COLO668 (cell line): ENCODE measurements around the gene TAC3.
"Not testable (repeated sequence)": the region's sequence is repeated elsewhere in the genome, so short reads cannot be mapped to it uniquely, and the experiment has no call there.

Experiments used
- DNase-seq: peaks from one replicate; lab custom pipeline; 2025; ENCODE audit not compliant: unreplicated experiment; lab: John Stamatoyannopoulos, UW

Gene TAC3

DNA sequence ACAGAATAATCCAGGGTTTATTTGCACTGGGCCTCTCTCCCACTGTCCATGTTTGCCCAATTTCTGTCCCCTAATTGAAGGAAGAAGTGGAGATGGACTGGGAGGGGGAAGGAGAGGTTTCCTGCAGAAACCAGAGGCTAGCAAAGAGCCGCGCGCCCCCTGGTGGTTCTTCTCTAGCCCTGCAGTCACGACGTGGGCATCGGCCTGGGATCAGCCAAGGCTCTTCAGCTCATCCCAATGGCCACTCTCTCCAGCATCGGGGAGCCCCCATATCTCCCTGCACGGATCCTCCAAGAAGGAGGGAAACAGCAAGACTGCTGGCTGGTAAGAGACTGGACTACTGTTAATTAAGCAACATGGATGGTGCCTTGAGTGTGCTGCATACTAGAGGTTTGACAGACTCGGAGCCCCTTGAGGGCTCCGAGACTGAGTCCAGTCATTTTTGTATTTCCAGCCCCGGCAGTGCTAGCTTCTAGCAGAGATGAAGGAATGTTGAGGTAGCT lies 28.7 kb downstream of the TAC3 start:
- DNase-seq = peak; percentile 62

DNA sequence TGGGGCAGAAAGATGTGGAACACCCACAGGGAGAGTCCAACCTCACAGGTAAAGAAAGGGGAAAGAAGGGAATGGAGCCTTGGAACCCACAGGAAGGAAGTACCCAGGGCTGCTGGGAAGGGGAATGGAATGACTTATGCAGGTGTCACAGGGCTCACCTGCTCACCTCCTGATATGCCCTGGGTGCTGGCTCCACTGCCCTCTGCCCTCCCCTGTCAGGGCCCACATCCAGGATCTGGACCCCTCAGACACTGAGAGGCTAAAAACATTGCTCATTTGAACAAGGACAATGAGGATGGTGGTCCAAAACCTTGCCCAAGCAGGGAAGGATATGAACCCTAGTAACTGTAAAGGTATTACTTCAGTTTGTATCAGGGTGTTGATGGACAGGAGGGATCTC lies 29.3 kb downstream of the TAC3 start:
- no peak for DNase-seq

DNA sequence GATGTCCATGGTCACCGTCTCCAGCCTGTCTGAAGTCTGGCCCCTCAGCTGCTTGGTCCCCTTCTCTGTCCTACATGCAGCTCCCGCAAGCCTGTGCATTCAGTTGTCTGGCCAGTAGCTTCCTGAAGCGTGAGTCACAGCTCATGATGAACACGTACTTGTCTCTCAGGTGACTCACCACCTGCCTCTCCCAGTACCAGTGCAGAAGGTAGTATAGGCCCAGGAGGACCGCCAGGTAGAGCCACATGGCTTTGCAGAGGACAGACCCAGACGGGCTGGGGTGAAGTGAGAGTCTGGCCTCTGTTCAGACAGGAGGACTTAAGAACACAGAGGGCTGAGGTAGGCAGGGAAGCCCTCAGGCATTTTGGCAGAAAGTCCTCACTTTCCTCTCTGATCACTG lies 30.6 kb downstream of the TAC3 start:
- DNase-seq = peak; percentile 41

DNA sequence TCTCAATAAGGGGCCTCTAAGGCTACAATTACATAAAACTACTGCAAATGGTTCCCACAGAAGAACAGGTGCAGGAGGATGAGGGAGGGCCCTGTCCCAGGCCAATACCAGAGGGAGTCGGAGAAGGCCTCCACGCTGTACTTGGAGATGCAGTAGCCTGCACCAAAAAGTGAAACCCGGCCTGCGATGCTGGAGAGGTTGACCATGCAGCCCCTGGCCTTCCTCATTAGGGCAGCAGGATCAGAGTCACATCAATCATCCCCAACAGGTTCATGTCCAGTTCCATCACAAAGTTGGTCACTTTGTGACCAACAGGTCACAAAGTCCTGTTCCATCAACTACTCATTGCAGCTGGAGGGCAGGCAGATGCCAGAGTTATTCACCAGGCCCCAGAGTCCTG lies 32.9 kb downstream of the TAC3 start:
- DNase-seq = no peak

DNA sequence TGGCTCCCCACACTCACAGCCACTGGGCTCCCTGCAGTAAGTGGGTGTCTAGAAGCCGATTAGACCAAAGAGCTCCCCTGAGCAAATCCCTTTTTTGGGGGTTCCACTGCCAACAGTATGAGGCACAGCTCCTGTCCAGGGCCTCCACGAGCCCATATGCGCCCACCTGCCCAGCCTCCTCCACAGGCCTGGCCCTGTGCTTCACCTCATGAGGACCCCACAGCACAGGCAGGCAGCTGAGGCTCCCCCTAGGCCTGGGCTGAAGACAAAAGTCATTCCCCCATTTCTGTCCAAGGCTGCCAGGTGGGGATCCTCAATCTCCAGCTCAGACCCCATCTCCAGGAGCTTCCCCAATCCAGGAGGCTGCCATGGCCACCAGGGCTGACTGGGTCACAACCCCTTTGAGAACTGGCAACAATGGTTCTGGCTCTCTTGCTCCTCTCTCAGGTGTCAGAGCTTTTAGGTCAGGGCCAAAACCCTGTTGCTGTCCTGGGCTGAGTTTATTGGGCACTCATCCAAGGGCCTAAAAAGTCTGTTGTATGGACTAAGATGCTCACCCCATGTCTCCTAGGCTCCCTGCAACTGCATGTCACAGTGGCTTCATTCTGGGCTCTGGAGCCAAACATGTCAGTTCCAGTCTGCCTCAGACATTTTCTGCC lies 33.6 kb downstream of the TAC3 start:
- DNase-seq = not testable (repeated sequence)

DNA sequence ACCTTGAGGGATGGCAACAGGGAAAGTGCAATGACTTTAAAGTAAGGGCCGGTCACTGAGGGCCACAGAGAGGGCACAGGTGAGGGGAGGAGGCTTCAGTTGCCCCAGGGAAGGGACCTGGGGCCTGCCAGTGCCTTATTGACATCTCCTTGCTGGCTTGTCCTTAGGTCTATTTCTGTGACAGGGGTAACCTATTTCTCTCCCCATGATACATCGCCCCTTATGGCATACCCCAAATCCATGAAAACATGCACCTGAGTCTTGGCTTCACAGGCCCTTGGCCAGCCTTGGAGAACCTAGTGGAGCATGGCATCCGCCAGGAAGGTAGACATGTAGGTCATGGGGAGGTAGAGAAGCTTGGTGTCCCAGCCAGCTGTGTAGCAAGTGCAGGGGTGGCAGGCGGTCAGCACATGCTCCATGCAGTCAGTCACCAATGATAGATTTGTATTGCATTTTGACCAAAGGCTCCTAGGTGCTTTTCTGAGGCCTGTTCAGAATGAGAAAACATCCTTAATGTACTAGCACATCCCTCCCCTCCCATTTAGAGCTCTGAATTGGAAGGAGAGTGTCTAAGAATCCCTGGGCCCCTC lies 35.3 kb downstream of the TAC3 start:
- DNase-seq = no peak

DNA sequence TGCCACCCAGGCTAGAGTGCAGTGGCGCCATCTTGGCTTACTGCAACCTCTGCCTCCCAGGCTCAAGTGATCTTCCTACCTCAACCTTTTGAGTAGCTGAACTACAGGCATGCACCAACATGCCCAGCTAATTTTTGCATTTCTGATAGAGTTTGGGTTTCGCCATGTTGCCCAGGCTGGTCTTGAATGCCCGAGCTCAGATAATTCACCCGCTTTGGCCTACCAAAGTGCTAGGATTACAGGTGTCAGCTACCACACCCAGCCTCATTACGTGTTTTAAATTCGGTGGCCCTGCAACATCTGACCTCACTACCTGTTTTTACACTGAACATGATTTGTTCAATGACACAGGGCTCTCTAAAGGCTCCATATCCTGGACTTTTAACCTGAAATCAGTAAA lies 36.1 kb downstream of the TAC3 start:
- no peak for DNase-seq

DNA sequence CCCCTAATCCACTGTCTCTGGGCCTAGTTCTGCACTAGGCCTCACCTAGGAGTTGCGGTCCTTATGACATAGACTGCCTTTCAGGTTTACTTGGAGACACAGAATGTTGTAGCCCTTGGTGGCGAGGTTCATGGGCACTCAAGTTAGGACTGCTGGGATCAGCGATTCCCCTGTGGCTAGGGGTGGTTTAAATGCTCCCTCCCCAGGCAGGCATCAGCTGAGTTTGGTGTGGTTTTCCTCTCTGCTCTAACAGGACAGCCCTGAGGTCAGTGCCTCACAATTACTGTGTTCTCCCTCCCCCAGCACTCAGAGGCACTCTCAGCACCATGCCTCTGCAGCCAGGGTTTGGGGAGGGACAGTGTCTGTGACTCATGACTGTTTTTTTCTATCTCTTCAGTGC lies 36.7 kb downstream of the TAC3 start:
- DNase-seq = no peak

DNA sequence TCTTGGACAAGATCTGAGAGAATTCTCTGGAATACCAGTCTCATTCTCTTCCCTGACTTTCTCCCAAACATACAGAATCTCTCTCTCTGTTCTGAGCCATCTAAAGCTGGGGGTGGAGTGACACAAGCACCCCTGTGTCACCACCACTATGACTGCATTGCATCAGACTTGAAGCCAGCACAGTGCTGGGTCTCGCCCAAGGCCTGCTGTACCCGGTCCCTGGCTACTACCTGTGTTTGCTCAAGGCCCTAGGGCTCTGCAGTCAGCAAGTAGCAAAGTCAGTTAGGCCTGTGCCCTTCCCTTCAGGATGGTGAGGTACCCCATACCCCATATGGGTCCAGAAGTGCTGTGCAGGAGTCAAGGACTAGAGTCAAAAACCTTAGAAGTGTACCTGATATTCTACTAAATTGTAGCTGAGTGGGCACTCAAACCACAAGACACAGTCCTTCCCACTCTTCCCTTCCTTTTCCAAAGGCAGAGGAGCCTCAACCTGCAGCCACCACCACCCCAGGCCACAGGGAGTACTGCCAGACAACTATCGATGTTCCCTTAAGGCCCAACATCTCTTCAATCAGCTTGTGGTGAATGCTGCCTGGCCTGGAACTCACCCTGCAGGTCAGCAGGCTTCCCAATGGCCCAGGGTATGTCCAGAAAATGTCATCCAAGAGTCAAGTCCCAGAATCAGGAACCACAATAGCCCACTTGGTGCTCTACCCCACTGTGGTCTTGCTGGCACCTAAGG lies 37.8 kb downstream of the TAC3 start:
- DNase-seq = no peak

DNA sequence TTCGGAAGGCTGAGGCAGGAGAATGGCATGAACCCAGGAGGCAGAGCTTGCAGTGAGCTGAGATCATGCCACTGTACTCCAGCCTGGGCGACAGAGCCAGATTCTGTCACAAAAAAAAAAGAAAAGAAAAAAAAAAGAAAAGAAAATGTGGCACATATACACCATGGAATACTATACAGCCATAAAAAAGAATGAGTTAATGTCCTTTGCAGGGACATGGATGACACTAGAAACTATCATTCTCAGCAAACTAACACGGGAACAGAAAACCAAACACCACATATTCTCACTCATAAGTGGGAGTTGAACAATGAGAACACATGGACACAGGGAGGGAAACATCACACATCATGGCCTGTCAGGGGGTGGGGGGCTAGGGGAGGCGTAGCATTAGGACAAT lies 39.0 kb downstream of the TAC3 start:
- DNase-seq = not testable (repeated sequence)

DNA sequence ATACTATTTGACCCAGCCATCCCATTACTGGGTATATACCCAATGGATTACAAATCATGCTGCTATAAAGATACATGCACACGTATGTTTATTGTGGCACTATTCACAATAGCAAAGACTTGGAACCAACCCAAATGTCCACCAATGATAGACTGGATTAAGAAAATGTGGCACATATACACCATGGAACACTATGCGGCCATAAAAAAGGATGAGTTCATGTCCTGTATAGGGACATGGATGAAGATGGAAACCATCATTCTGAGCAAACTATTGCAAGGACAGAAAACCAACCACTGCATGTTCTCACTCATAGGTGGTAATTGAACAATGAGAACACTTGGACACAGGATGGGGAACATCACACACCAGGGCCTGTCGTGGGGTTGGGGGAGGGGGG lies 42.1 kb downstream of the TAC3 start:
- not testable (repeated sequence) for DNase-seq

DNA sequence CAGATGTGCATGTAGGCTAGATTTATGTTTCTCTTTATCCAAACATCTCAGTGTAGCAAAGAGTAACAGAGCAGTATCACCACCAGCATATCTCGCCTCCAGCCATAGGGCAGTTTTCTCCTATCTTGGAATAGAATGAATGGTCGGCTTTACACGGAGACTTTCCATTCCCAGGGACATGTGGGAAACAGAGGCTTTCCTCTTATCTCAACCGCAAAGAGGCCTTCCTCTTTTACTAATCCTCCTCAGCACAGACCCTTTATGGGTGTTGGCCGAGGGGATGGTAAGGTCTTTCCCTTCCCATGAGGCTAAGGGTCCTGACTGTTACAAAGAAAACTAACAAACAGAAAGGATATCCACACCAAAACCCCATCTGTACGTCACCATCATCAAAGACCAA lies 47.4 kb downstream of the TAC3 start:
- DNase-seq = not testable (repeated sequence)

DNA sequence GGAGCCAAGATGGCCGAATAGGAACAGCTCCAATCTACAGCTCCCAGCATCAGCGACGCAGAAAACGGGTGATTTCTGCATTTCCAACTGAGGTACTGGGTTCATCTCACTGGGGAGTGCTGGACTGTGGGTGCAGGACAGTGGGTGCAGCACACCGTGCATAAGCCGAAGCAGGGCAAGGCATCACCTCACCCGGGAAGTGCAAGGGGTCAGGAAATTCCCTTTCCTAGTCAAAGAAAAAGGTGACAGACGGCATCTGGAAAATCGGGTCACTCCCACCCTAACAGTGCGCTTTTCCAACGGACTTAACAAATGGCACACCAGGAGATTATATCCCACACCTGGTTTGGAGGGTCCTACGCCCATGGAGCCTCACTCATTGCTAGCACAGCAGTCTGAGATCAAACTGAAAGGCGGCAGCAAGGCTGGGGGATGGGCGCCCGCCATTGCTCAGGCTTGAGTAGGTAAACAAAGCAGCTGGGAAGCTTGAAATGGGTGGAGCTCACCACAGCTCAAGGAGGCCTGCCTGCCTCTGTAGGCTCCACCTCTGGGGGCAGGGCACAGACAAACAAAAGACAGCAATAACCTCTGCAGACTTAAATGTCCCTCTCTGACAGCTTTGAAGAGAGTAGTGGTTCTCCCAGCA lies 50.2 kb downstream of the TAC3 start:
- DNase-seq = peak; percentile 1

DNA sequence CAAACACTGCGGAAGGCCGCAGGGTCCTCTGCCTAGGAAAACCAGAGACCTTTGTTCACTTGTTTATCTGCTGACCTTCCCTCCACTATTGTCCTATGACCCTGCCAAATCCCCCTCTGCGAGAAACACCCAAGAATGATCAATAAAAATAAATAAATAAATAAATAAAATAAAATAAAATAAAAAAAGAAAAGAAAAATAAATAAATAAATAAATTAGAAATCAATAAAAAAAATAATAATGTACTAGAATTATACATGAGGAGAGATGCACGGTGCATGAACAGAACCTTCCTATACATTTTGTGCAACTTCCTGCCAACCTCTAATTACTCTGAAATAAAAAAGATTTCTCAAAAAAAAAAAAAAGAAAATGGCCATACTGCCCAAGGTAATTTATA lies 51.2 kb downstream of the TAC3 start:
- DNase-seq = not testable (repeated sequence)

DNA sequence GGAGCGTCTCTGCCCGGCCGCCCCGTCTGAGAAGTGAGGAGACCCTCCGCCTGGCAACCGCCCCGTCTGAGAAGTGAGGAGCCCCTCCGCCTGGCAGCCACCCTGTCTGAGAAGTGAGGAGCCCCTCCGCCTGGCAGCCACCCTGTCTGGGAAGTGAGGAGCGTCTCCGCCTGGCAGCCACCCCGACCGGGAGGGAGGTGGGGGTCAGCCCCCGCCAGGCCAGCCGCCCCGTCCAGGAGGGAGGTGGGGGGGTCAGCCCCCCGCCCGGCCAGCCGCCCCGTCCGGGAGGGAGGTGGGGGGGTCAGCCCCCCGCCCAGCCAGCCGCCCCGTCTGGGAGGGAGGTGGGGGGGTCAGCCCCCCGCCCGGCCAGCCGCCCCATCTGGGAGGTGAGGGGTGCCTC lies 52.8 kb downstream of the TAC3 start:
- not testable (repeated sequence) for DNase-seq

DNA sequence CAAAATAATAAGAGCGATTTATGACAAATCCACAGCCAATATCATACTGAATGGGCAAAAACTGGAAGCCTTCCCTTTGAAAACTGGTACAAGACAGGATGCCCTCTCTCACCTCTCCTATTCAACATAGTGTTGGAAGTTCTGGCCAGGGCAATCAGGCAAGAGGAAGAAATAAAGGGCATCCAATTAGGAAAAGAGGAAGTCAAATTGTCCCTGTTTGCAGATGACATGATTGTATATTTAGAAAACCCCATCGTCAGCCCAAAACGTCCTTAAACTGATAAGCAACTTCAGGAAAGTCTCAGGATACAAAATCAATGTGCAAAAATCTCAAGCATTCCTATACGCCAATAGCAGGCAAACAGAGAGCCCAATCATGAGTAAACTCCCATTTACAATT lies 54.1 kb downstream of the TAC3 start:
- not testable (repeated sequence) for DNase-seq
